Measurements from ENCODE around the gene KLHDC7B.

Gene KLHDC7B

DNA sequence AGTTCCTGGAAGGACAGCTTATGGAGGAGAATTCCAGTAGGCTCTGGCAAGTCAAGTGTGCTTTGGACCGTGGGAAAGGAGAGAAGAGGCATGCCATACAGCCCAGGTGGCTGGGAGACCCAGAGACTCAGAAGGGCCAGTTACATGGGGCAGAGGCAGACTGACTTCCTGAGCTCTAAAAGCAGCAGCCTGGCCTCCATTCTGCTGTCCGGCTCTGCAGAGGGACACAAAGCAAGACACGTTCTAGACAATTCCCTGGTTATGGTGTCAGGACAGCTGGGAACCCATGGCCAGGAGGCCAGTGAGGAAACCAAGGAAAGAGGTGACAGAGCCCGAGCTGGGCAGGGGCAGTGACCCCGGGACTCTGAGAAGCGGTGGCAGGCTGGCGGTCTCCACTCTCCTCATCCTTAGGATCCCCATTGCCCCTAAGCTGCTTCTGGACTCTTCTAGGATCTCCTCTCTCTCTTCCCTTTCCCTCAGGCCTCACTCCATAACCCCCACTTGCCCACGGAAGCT is 29.8 kb downstream of the KLHDC7B start:
- DNase-seq: no peak

- DNase-seq: no peak
Observed at GRCh38 chr22:50576070-50576469, 30.4 kb downstream of the KLHDC7B start.

DNA sequence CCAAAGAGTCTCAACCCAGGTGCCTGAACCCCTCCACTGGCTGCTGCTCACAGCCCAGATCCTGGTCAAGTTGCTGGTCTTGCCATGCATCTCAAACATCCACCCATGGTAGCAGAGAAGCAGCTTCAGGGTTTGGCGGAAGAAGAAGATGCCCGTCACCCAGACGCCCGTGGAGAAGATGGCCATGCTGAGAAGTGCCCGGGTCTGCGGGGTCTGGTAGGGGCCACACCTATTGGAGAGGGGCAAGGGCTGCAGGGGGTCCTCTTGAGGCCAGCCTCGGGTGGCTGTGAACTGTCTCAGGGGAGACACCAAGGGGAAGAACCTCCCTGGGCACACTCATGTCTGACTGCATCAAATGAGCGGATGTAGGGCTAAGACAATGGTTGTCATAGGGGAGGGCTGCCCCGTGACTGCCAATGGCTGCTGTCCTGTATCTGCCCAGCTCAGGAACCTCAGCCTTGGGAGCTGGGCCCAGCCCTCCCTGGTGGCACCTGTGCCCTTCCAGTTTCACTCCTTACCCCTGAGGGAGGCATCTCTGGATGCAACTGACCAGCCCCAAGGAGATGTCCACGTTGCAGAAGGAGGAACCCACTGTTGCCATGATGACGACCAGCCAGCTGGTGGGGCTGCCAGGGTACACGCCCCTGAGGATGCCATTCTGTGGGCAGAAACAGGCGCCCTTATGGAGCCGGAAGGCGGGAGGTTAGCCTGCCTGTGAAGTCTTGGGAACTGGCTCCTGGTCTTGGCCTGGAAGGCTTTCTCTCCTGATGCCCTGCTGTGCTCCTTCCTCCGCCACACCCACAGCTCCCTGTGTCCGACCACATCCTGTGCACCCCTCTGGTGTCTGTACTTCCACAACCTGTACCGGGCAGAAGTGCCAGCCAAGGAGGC is 31.4 kb downstream of the KLHDC7B start:
- DNase-seq: peak in 1 of 2 donors; percentile 14

DNA sequence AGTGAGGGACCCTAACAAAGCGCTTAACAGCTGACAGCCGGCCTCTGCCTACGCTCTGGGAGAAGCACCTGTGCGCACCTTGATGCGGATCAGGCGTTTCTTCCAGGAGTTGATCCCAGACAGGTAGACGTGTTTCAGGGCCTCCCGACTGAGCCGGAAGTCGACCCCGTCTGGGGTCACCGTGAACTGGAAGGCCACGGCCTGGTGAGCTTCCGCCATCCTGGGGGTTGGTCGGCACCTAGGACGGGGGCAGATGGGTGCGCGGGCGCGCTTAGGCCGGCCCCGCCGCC is 31.9 kb downstream of the KLHDC7B start:
- DNase-seq: no peak

GRCh38 chr22:50577987-50578775 is 32.5 kb downstream of the KLHDC7B start, which contains the start of gene CPT1B:
TSS of gene CPT1B (minus strand) at chr22:50578427. CDS start at chr22:50577915, 512 bp downstream.
- no peak for DNase-seq

- DNase-seq: no peak
Observed at GRCh38 chr22:50578776-50579310, 33.1 kb downstream of the KLHDC7B start.

DNA sequence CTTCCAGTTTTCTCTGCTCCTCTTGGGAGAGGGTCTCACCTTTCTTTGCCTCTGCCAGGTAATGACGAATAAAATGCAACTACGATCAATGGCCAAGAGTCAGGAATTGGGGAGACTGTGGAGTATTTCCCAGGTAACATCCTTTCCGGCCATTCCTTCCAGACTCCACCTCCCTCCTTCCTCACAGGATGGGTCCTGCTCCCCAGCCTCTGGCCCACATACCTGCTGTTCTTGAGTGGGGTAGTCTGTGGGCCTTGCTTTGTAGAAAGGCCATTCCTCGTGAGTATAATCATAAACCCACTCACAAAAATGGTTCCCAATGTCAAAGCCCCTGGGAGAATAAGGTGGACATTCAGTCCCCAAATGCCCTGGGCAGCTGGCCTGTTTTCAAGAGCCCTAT is 34.1 kb downstream of the KLHDC7B start:
- no peak for DNase-seq

DNA sequence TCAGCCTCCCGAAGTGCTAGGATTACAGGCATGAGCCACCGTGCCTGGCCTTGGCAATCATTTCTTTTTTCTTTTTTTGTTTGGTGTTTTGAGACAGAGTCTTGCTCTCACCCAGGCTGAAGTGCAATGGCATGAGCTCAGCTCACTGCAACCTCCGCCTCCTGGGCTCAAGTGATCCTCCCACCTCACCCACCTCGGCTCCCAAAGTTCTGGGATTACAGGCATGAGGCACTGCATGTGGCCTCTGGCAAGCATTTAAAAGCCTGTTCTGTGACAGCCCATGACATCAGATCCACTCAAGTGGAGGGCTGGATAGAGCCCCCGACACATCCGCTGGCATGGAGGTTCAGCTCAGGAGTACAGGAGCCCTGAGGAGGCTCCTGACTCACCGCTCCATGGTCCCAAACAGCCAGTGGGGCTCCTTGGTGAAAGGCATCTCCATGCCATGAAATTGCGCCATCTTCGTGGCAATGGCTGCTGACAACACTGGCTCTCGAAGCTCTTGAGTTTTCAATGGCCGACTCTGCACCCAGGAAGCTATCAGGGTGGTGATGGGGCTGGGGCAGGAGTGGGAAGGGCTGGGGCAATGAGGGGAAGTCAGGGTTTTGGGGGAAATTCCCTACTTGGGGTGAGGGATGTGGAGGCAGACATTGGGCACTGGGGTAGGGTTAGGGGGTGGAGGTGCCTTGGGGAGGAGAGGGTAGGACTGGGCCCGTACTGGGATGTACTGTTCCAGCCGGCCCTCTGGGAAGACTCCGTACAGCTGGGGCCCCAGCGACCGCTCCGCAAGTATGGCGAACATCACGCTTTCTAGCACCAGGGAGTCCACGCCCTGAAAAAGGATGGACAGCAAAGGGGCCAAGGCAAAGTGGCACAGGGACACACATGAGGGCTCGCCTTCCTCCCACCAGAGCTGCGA is 35.6 kb downstream of the KLHDC7B start:
- peak in 1 of 2 donors; percentile 14 for DNase-seq

DNA sequence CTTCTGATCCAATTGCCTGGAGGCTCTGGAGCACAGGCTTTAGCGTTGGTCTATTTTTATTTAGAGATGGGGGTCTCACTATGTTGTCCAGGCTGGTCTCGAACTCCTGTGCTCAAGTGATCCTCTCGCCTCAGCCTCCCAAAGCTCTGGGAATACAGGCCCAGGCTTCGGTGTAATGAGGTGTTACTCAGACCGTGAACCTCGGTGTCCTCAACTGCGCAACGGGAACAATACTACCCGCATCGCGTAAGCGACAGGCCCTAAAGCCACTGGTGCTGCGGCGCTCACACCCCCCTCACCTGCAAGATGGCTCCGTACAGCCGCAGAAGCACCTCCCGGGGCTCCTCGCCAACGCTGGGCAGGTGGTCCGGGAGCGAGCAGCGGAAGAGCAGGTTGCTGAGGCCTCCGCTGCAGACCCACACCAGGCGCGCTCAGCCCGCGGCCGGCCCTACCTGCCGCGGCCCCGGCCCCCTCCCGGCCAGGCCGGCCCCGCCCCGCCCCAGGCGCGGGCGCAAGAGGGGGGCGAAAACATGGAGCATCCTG is 36.3 kb downstream of the KLHDC7B start:
- DNase-seq: no peak

DNA sequence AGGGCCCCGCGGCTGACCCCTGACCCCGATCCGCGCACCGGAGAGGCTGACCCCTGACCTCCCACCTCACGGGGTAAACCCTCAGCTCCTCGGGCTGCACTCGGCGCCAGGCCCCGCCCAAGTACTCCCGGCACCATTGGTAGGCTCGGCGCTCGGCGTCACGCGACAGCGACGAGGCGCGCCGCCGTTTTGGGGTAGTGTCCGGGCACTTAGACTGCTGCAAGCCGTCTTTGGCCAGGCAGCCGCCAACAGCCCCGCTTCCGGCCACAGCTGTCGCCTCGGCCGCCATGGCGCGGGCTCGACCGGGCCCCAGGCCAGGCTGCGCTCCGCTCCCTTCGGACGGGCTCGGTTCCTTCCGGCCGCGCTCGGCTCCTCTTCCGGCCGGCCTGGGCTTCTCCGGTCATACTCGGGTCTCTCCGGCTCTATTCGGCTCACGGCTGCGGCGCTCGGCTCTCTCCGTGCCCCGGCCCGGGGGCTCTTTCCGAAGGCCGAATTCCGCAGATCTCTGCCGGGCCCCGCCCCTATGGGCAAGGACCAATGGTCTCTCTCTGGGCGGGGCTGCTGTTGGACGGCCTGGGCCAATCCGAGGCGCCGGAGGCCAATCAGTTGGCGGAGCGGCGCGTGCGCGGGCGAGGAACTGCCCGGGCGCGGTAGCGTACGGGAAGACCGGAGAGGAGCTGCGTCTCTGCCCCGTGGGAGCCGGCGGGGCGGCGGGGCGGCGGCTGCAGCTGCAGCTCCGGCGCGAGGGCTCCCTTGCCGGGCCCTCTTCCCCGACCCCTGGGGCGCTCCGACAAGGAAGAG is 37.0 kb downstream of the KLHDC7B start, which contains the start of gene CHKB:
CHKB (minus strand) TSS at position 357 of the 801 bp plus-strand sequence; CDS start at position 289, 68 bp downstream.
- DNase-seq: peak; percentile 97 to 99

DNA sequence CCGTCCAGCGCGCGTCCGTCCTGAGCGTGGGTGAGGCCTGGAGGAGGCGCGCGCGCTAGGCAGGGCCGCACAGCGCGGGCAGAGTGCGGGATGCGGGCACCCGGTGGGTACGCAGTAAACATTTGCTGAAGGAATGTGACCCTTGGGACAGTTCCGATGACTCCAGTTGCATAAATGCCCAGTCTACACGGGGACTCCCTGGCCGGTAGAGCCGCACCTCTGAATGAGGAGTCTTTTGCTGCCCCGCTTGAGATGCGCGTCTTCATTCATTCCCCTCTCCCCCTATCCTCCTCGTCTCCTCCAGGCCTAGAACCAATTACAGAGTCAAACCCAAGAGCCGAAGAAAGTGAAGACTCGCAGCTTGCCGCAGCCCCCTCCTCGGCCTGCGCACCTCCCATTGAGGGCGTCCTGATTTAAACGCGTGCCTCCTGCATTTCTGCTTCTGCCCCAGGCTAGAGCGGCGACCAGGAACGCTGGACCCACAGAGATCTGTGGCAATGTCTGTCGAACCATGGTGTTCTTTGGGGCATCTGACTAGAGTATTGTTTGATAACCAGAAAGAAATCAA is 37.7 kb downstream of the KLHDC7B start:
- DNase-seq: no peak

GRCh38 chr22:50584106-50585096 is 38.7 kb downstream of the KLHDC7B start:
- no peak for DNase-seq

- no peak for DNase-seq
Observed at GRCh38 chr22:50585238-50585637, 39.5 kb downstream of the KLHDC7B start.

DNA sequence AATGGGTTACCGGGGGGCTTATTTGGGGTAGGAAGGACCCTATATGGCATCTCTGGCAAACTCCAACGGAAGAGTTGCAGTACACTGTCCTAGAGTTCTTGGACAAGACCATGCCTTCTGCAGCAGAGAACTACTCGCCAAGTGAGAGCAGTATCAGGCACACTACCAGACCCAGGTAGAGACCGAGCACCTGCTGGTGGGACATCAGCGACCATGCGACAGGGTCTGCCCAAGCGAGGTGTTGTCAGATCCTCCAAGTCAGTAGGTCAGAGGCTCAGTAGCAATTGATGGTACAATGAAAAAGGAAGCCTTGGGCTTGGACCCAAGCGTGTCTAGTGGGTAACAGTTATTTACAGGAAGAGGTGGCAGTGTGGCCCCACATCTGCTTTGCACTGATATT is 40.1 kb downstream of the KLHDC7B start:
- DNase-seq: no peak

GRCh38 chr22:50586416-50586815 is 40.7 kb downstream of the KLHDC7B start:
- no peak for DNase-seq

- DNase-seq: no peak
Observed at GRCh38 chr22:50587407-50587806, 41.7 kb downstream of the KLHDC7B start.

GRCh38 chr22:50595189-50595588 is 49.5 kb downstream of the KLHDC7B start:
- DNase-seq: no peak

GRCh38 chr22:50597097-50597496 is 51.4 kb downstream of the KLHDC7B start:
- DNase-seq: no peak

DNA sequence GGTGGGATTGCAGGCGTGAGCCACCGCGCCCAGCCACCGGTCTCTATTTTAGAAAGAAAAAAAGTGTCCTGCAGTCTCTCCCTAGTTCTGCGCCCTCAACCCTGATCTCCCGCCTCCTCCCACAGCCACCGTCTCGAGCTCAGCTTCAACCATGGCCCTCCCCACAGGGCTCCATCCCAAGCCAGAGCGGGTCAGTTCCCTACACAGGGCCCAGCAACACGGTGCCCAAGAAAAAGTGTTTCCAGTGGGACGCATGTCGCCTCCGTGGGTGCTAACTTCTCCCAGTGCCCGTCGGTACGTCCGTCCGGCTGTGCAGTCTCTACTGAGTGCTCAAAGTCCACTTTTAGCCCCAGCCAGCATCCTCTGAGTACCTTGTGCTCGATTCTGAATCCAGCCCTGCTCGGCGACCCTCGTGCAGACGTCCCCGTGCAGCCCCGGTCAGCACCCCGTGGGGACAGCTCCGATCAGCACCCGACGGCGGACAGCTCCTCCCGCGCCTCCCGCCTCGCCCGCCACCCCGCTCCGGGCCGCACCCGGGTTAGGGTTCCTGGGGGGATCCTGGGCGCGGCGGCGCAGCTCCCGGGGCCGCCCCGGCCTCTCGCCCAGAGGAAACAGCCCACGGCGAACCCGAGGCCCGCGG is 54.2 kb downstream of the KLHDC7B start:
- peak; percentile 35 to 67 for DNase-seq
